Raji (cell line): Measurements from ENCODE around the gene ZCCHC14.

ENCODE experiments used
- POLR2A ChIP-seq: IDR thresholded peaks from 2 replicates; pipeline ENCODE4 v1.6.1; 2011; ENCODE audit warnings: low read depth, low read length, control low read depth; ENCODE audit not compliant: insufficient read depth

ZCCHC14 gene

GRCh38 chr16:87461466-87461991 lies 31.3 kb downstream of the ZCCHC14 start:
- TF ChIP-seq POLR2A, result no peak

DNA sequence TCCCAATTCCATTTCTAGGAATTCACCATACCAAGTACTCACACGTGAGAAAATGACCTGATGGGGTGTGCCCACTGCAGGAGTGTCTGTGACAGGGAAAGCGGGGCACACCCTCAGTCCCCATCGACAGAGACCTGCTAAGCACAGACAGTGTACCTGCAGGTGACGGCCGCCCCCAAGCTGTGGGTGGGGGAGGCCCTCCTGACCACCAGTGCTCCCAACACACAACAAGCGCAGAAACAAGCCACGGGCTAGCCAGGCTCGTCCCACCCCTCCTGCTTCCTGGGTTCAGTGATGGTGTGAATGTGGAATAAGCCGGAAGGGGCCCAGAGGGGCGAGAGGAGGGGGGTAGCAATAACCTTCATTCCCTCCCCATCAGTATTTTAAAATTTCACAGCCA lies 31.9 kb downstream of the ZCCHC14 start:
- TF ChIP-seq POLR2A, result no peak

GRCh38 chr16:87459833-87460232 lies 33.0 kb downstream of the ZCCHC14 start:
- TF ChIP-seq POLR2A, result no peak

- no peak for TF ChIP-seq POLR2A
Observed at GRCh38 chr16:87459027-87459426, 33.8 kb downstream of the ZCCHC14 start.

GRCh38 chr16:87458424-87458915 lies 34.4 kb downstream of the ZCCHC14 start:
- TF ChIP-seq POLR2A, result no peak

DNA sequence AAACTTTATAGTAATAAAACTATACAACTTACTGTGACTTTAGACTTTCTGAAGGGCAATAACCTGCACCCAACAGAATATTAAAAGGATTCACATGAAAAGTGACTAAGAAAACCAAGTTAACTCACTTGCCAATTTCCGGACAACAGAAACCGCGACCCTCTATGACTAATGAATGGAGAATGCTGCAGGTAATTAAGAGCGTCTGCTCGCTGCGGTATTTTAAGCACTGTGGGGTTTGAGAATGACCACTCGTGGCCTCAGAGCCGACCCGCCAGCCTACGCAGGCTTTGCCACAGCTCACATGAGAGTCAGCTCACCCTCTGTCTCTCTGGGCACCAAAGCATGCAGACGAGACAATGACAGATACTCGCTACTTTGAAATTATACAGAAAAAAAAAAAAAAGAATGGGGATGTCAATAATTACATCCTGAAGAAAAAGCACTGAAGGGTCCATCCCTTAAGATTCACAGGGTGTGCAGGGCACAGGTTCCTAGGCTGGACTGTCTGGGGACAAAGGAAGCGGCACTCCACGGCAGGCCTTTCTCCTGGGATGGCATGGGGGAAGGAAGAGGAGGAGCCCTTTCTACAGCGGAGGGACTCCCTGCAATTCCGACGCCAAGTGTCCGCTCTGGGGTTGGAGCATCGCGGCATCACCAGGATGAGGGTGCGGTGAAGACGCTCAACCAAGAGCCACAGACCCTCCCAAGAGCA lies 35.0 kb downstream of the ZCCHC14 start:
- TF ChIP-seq POLR2A, result no peak

DNA sequence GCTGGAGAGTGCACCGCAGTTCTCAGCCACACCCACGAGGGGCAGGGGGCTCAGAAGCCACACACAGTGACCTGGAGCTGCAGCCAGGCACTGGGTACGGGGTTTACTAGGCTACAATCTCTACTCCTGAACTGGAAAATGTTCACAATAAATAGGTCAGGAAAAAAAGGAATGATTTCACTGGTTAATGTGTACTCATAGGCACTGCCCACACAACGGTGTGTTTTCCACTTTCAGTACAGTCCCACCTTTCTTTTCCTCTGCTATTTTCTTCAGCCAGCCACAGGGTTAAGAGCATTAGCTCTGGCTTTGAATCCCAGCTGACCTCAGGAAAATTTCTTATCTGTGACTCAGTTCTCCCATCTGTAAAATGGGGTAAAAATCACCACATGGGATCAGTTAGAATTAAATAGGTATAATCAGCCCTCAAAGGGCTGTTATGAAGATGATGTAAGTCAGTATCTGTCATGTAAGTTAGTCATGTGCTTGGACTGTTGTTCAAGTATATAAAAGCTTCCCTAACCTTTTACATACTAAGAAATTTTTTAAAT lies 35.7 kb downstream of the ZCCHC14 start:
- no peak for TF ChIP-seq POLR2A

DNA sequence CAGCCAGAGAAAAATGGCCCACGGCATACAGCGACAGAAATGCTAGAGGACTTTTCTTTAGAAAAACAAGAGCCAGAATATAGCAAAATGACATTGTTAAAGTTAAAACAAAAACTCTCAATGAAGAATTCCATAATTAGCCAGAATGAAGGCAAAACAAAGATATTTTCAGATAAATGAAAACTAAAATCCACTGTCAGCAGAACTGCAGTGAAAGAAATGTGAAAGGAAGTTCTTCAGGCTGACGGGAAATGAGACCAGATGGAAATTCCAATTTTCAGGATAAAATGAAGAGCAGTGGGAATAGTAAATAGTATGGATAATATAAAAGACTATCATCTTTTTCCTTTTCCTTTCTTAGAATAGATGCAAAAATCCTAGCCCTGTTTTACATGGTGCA lies 38.4 kb downstream of the ZCCHC14 start:
- no peak for TF ChIP-seq POLR2A

- TF ChIP-seq POLR2A, result no peak
Observed at GRCh38 chr16:87453326-87453725, 39.5 kb downstream of the ZCCHC14 start.

- TF ChIP-seq POLR2A, result no peak
Observed at GRCh38 chr16:87451563-87452210, 41.1 kb downstream of the ZCCHC14 start.

DNA sequence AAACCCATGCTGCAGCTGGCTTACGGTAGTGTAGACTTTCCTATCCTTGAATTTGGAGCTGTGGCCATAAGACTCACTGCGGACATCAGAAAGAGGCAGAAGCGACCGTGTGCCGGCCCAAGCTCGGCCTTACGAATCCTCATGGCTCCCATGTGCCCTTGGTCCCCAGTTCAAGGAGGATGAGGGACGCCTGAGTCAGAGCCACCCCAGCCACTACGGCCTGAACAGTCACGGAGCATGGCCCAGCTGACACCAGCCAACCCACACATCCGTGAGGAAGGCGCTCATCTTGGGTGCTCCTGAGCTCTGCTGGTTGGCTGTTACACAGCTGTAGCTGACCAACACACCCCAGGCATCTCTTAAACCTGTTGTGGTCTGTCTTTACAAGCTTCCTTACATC lies 44.0 kb downstream of the ZCCHC14 start:
- TF ChIP-seq POLR2A, result no peak

GRCh38 chr16:87447323-87447722 lies 45.5 kb downstream of the ZCCHC14 start:
- TF ChIP-seq POLR2A, result no peak

DNA sequence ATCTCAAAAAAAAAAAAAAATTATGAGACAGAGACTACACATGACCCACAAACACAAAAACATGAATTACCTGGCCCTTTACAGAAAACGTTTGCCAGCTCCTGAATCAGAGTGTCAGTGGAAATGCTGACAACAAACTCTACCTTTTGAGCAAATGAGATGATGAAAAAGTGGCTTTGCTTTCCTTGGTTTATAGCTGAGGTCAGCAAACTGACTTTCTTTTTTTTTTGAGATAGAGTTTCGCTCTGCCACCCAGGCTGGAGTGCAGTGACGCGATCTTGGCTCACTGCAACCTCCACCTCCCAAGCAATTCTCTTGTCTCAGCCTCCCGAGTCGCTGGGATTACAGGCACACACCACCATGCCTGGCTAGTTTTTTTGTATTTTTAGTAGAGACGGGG lies 46.3 kb downstream of the ZCCHC14 start:
- TF ChIP-seq POLR2A, result no peak

DNA sequence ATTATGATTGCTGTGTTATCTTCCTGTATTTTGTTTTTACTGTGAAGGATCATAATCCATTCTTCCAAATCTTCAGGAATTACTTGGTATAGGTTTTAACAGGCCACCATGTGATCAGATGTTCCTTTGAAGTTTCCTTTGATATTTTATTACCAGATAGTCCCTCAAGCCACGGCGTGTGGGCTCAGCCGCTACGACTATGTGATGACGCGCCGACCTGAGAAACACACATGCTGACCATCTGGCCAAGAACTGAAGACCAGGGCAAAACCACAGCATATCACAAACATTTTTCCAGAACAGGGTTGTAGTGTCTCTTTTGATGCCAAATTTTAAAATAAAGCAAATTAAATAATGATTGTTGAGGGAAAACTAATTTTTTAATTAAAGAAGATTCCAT lies 47.3 kb downstream of the ZCCHC14 start:
- no peak for TF ChIP-seq POLR2A

DNA sequence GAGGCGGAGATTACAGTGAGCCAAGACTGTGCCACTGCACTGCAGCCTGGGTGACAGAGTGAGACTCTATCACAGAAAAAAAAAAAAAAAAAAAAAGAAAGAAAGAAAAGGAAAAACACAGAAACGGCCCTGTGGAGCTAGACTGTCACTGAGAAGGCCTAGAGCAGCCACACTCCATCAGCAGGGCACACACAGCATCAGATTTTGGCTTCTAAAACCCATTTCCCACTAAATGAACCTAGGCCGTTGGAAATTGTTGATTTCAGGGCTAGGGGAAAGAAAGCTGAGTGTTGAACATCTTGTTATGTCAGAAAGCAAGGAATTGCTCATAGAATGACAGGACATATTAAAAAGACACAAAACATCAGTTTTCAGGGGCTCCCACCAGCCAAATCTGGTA lies 48.9 kb downstream of the ZCCHC14 start:
- no peak for TF ChIP-seq POLR2A

DNA sequence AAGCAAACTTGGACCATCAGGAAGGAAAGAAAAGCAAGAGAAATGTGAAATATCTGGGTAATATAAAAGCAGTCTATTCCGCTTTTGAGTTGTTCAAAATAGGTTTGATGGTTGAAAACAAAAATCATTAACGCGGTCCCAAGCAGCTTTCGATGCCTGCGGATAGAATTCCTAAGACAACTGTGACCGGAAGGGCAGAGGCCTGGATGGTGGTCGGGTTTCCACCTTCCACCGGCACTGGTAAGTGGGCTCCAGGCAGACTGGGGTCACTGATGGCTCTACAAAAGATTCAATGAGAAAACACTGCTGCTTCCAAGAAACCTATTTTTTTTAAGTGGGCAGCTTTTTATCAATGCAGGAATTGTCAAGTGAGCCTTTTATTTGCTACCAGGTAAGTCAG lies 49.8 kb downstream of the ZCCHC14 start:
- no peak for TF ChIP-seq POLR2A
